SK-N-SH (cell line): Measurements from ENCODE around the gene ISCA1. TPM values are rescaled to one million over a fixed set of nuclear protein-coding genes. Genes with fewer than 3 reads are reported as not detected.
"Not testable (repeated sequence)": the region's sequence is repeated elsewhere in the genome, so short reads cannot be mapped to it uniquely, and the experiment has no call there.

Source experiments
- CTCF ChIA-PET: fragments of 300-600, 350-600 bp; formaldehyde crosslinking; extraction: SDS; loops from one replicate; lab custom pipeline; 2021; lab: Yijun Ruan, JAX
- POLR2A ChIA-PET: fragments of 350-600 bp; sonication (Branson Sonifier 250); formaldehyde crosslinking; extraction: SDS; loops from one replicate; lab custom pipeline; 2020; ENCODE audit warnings: antibody characterized with exemption, inconsistent platforms; lab: Yijun Ruan, JAX
- DNase-seq: peaks from one replicate; pipeline ENCODE4 v3.0.0; 2012
- H2AFZ ChIP-seq: fragments of 200-600 bp; sonication (generic); 2 replicates; pipeline ENCODE4 v1.8.1; 2016; ENCODE audit warnings: antibody characterized with exemption, mild to moderate bottlenecking, low read depth
- H3F3A ChIP-seq: fragments of 200-600 bp; sonication (generic); replicated peaks from 2 replicates; pipeline ENCODE3; 2016; ENCODE audit warnings: antibody characterized with exemption, mild to moderate bottlenecking; ENCODE audit not compliant: insufficient read depth
- H3K27ac ChIP-seq, 2 experiments: fragments of 200-500 bp in 1 of 2; fragments of 200-600 bp in 1 of 2; sonication (Bioruptor generic) in 1 of 2; sonication (generic), shearing (Covaris generic) in 1 of 2; 2 replicates each; pipeline versions ENCODE4 v1.5.1 to v1.6.1; 2014 to 2016; ENCODE audit warnings: low read depth in 2 of 2, inconsistent platforms in 1 of 2, low read length in 1 of 2, mild to moderate bottlenecking in 1 of 2, mixed read lengths in 1 of 2
- H3K27me3 ChIP-seq: fragments of 200-600 bp; sonication (generic), shearing (Covaris generic); 2 replicates; pipeline ENCODE4 v1.6.1; 2016; ENCODE audit warnings: mixed run types; ENCODE audit not compliant: insufficient read depth
- H3K36me3 ChIP-seq, 2 experiments: fragments of 200-500 bp in 1 of 2; fragments of 200-600 bp in 1 of 2; sonication (Bioruptor generic) in 1 of 2; sonication (generic) in 1 of 2; replicated peaks in 1 of 2; 2 replicates each; pipeline versions ENCODE3 to v1.5.1; 2014 to 2016; ENCODE audit warnings: low read length in 1 of 2, mild to moderate bottlenecking in 1 of 2; ENCODE audit not compliant: insufficient read depth in 2 of 2, control insufficient read depth in 1 of 2
- H3K4me1 ChIP-seq, 2 experiments: fragments of 200-500 bp in 1 of 2; fragments of 200-600 bp in 1 of 2; sonication (Bioruptor generic) in 1 of 2; sonication (generic), shearing (Covaris generic) in 1 of 2; 2 replicates each; pipeline versions ENCODE4 v1.5.1 to v1.6.1; 2014 to 2016; ENCODE audit warnings: low read depth in 1 of 2, low read length in 1 of 2, mixed run types in 1 of 2; ENCODE audit not compliant: insufficient read depth in 2 of 2, control insufficient read depth in 1 of 2
- H3K4me2 ChIP-seq: fragments of 200-600 bp; sonication (generic), shearing (Covaris generic); 2 replicates; pipeline ENCODE4 v1.6.1; 2017; ENCODE audit warnings: mixed run types
- H3K4me3 ChIP-seq, 2 experiments: fragments of 200-500 bp in 1 of 2; fragments of 200-600 bp in 1 of 2; sonication (Bioruptor generic) in 1 of 2; sonication (generic), shearing (Covaris generic) in 1 of 2; 2 replicates each; pipeline versions ENCODE4 v1.5.1 to v1.8.1; 2014 to 2016; ENCODE audit warnings: low read depth in 2 of 2, inconsistent platforms in 1 of 2, low read length in 1 of 2, mild to moderate bottlenecking in 1 of 2, mixed read lengths in 1 of 2, moderate library complexity in 1 of 2
- H3K79me2 ChIP-seq: fragments of 200-600 bp; sonication (generic); 2 replicates; pipeline ENCODE4 v1.8.1; 2017; ENCODE audit warnings: mild to moderate bottlenecking; ENCODE audit not compliant: insufficient read depth
- H3K9ac ChIP-seq: fragments of 200-600 bp; sonication (generic); 2 replicates; pipeline ENCODE4 v1.6.1; 2017; ENCODE audit warnings: mixed run types
- H3K9me2 ChIP-seq: fragments of 200-600 bp; sonication (generic); 2 replicates; pipeline ENCODE4 v1.6.1; 2017; ENCODE audit warnings: mixed run types
- H3K9me3 ChIP-seq: fragments of 200-600 bp; sonication (generic); 2 replicates; pipeline ENCODE4 v1.6.1; 2017; ENCODE audit warnings: mixed run types, mild to moderate bottlenecking, moderate library complexity
- H4K20me1 ChIP-seq: fragments of 200-600 bp; sonication (generic); 2 replicates; pipeline ENCODE4 v1.6.1; 2017; ENCODE audit warnings: mild to moderate bottlenecking, mixed run types; ENCODE audit not compliant: insufficient read depth
- ELF1 ChIP-seq: IDR thresholded peaks from 2 replicates; pipeline ENCODE4 v1.4.0; 2012
- EZH2phosphoT487 ChIP-seq: fragments of 200-600 bp; sonication (generic); IDR thresholded peaks from 2 replicates; pipeline ENCODE4 v1.6.1; 2017; ENCODE audit warnings: low read depth, mixed run types, mild to moderate bottlenecking, antibody characterized with exemption, moderate library complexity, borderline replicate concordance
- FOSL2 ChIP-seq: IDR thresholded peaks from 2 replicates; pipeline ENCODE4 v1.4.0; 2012; ENCODE audit warnings: low read depth, mild to moderate bottlenecking, moderate library complexity, borderline replicate concordance
- FOXJ3 ChIP-seq: sonication (generic); formaldehyde crosslinking; IDR thresholded peaks from 2 replicates; pipeline ENCODE4 v1.5.1; 2020; ENCODE audit warnings: mild to moderate bottlenecking, missing genetic modification reagents
- GABPA ChIP-seq: IDR thresholded peaks from 2 replicates; pipeline ENCODE4 v1.4.0; 2012; ENCODE audit warnings: low read depth, mild to moderate bottlenecking
- GATA2 ChIP-seq: sonication (generic); formaldehyde crosslinking; IDR thresholded peaks from 2 replicates; pipeline ENCODE4 v1.5.0; 2020; ENCODE audit warnings: mild to moderate bottlenecking, missing genetic modification reagents
- MEF2A ChIP-seq: IDR thresholded peaks from 2 replicates; pipeline ENCODE4 v1.4.0; 2012; ENCODE audit warnings: low read depth, borderline replicate concordance
- MXI1 ChIP-seq: IDR thresholded peaks from 2 replicates; pipeline ENCODE4 v1.6.1; 2012; ENCODE audit warnings: mild to moderate bottlenecking, low read depth, low read length, improper control_type of control experiment
- PBX3 ChIP-seq: IDR thresholded peaks from 2 replicates; pipeline ENCODE4; 2012
- POLR2AphosphoS5 ChIP-seq: IDR thresholded peaks from 2 replicates; pipeline ENCODE4 v1.6.1; 2012; ENCODE audit warnings: low read depth, low read length
- RAD21 ChIP-seq: IDR thresholded peaks from 2 replicates; pipeline ENCODE4 v1.6.1; 2012; ENCODE audit warnings: mild to moderate bottlenecking, low read length
- RCOR1 ChIP-seq: fragments of 150-350 bp; IDR thresholded peaks from 2 replicates; pipeline ENCODE4 v1.6.1; 2017; ENCODE audit warnings: antibody characterized with exemption, low read length
- RFX5 ChIP-seq: IDR thresholded peaks from 2 replicates; pipeline ENCODE4 v1.6.1; 2012; ENCODE audit warnings: mild to moderate bottlenecking, improper control_type of control experiment, low read length
- SIN3A ChIP-seq: IDR thresholded peaks from 2 replicates; pipeline ENCODE4 v1.6.1; 2012; ENCODE audit warnings: low read depth, mild to moderate bottlenecking, low read length, moderate library complexity, borderline replicate concordance
- TAF1 ChIP-seq: IDR thresholded peaks from 2 replicates; pipeline ENCODE4 v1.6.1; 2012; ENCODE audit warnings: low read depth, mild to moderate bottlenecking, low read length, moderate library complexity, borderline replicate concordance
- TCF12 ChIP-seq: IDR thresholded peaks from 2 replicates; pipeline ENCODE4 v1.4.0; 2012
- TEAD4 ChIP-seq: IDR thresholded peaks from 2 replicates; pipeline ENCODE4 v1.4.0; 2012; ENCODE audit warnings: mild to moderate bottlenecking, borderline replicate concordance; ENCODE audit not compliant: insufficient read depth
- YY1 ChIP-seq: IDR thresholded peaks from 2 replicates; pipeline ENCODE4 v1.4.0; 2012; ENCODE audit warnings: low read depth, mild to moderate bottlenecking
- WGBS: methylation state at CpG from one replicate; pipeline ENCODE4 v1.1.6; 2017; ENCODE audit warnings: low lambda C conversion rate; 5-methylcytosine and 5-hydroxymethylcytosine counted together
- polyA plus RNA-seq, 3 experiments: library from polyadenylated mRNA; depleted of rRNA; stranded (reverse); fragments of >200 nt; gene quantifications; 2 replicates each; pipeline ENCODE4 v1.2.3, GENCODE V29; 2012
- TF ChIP-seq, protein P1 (sequence below): fragments of 150-350 bp; IDR thresholded peaks from 2 replicates; pipeline ENCODE4 v1.6.1; 2016; ENCODE audit warnings: mild to moderate bottlenecking, low read depth, low read length
- TF ChIP-seq, protein P2 (sequence below): IDR thresholded peaks from 2 replicates; pipeline ENCODE4 v1.4.0; 2012; ENCODE audit warnings: low read depth, borderline replicate concordance

ISCA1 gene
- polyA plus RNA-seq, 1 of the 3 experiments (the other 2 are of a cell fraction), result 10.9 TPM

DNA sequence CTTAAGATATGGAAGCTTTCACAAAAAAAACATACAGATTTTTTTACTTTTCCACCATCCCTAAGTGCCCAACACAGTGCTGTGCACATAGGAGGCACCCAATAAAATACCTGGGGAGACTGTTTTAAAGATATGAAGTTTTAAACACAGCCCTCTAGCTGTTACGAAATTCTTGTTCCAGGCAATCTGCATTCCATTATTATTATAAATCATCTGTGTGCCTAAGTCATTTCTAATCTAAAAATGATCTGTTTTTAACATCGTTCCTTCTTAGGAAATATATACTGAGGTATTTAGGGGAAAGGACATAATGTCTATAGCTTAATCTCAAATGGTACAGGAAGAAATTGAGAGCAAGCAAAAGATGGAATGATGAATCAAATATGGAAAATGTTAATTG lies 32.7 kb upstream of the ISCA1 start (continued):
- no peak for TF ChIP-seq TEAD4

- H3K4me2 ChIP-seq, H3K9ac ChIP-seq, POLR2A ChIA-PET, DNase-seq, H3K27me3 ChIP-seq, H3K27ac ChIP-seq, H3K9me2 ChIP-seq, H3K9me3 ChIP-seq, H4K20me1 ChIP-seq, H3K4me1 ChIP-seq, H3F3A ChIP-seq, H2AFZ ChIP-seq, H3K4me3 ChIP-seq, H3K79me2 ChIP-seq: not testable (repeated sequence)
- 100% methylated on average over 2 of the region's 2 CpGs for WGBS
- H3K36me3 ChIP-seq, result peaks cover 71 to 75% of the 10 kb centered on the region in 2 experiments
- CTCF ChIA-PET, result interaction anchor here (1.0 kb wide), 1 partner anchor 16 kb away, joined by 3 read pairs; no protein-coding TSS in a partner anchor
Observed at GRCh38 chr9:86312959-86313358, 30.6 kb upstream of the ISCA1 start.

DNA sequence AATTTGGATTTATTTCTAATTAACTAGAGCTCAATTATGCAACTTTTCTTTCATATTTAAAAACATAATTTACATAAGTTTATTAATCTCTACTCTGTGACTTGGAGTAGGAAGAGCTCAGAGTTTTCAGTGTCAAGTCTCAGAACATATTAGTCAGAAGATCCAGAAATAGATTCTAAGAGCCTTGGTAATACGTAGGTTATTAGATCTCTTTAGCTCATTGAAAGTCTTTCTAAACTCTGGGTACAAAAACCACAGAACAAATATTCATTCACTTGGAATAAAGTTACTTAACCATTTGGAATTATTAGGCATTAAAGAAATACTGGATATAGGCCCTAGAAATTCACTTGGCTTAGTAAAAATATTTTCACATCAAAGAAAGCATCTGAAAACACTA lies 26.3 kb upstream of the ISCA1 start:
- H3K27me3 ChIP-seq, result no peaks in the 10 kb centered on the region
- ChIA-PET CTCF (no interaction called here), POLR2A (no interaction called here)
- H3F3A ChIP-seq, result no peaks in the 10 kb centered on the region
- H3K9me2 ChIP-seq, result no peaks in the 10 kb centered on the region
- no peak overlapping the region for H3K9ac ChIP-seq
- TF ChIP-seq EZH2phosphoT487, result no peak
- TF ChIP-seq RFX5, result no peak
- TF ChIP-seq FOXJ3 (CRISPR knock-in tag), result no peak
- no peak for TF ChIP-seq GATA2
- no peak for TF ChIP-seq GABPA
- TF ChIP-seq RAD21, result no peak
- no peak for TF ChIP-seq POLR2AphosphoS5
- TF ChIP-seq TAF1, result no peak
- TF ChIP-seq ELF1, result no peak
- TF ChIP-seq MXI1, result no peak
- TF ChIP-seq TCF12, result no peak
- no peak for TF ChIP-seq MEF2A
- TF ChIP-seq FOSL2, result no peak
- TF ChIP-seq, protein P1, sequence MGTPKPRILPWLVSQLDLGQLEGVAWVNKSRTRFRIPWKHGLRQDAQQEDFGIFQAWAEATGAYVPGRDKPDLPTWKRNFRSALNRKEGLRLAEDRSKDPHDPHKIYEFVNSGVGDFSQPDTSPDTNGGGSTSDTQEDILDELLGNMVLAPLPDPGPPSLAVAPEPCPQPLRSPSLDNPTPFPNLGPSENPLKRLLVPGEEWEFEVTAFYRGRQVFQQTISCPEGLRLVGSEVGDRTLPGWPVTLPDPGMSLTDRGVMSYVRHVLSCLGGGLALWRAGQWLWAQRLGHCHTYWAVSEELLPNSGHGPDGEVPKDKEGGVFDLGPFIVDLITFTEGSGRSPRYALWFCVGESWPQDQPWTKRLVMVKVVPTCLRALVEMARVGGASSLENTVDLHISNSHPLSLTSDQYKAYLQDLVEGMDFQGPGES, result no peak
- no peak for TF ChIP-seq PBX3
- no peak for TF ChIP-seq YY1
- no peak for TF ChIP-seq RCOR1
- TF ChIP-seq SIN3A, result no peak
- TF ChIP-seq, protein P2, sequence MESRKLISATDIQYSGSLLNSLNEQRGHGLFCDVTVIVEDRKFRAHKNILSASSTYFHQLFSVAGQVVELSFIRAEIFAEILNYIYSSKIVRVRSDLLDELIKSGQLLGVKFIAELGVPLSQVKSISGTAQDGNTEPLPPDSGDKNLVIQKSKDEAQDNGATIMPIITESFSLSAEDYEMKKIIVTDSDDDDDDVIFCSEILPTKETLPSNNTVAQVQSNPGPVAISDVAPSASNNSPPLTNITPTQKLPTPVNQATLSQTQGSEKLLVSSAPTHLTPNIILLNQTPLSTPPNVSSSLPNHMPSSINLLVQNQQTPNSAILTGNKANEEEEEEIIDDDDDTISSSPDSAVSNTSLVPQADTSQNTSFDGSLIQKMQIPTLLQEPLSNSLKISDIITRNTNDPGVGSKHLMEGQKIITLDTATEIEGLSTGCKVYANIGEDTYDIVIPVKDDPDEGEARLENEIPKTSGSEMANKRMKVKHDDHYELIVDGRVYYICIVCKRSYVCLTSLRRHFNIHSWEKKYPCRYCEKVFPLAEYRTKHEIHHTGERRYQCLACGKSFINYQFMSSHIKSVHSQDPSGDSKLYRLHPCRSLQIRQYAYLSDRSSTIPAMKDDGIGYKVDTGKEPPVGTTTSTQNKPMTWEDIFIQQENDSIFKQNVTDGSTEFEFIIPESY, result no peak
- no peak for TF ChIP-seq TEAD4
- no peaks in the 10 kb centered on the region for H4K20me1 ChIP-seq
- H3K27ac ChIP-seq, result no peak overlapping the region
- no peaks in the 10 kb centered on the region for H3K79me2 ChIP-seq
- DNase-seq, result no peak
- no peak overlapping the region for H2AFZ ChIP-seq
- no peak overlapping the region for H3K4me2 ChIP-seq
- no peak overlapping the region for H3K4me3 ChIP-seq
- 71% methylated on average over 1 of the region's 1 CpG for WGBS
- H3K9me3 ChIP-seq, result no peaks in the 10 kb centered on the region
- peaks cover 65 to 74% of the 10 kb centered on the region in 2 experiments for H3K36me3 ChIP-seq
- H3K4me1 ChIP-seq, result no peaks in the 10 kb centered on the region; a peak in 1 of 4 replicates
